Karpas-422 (cell line): ENCODE results near the gene CROCC2. TPM values are rescaled to one million over a fixed set of nuclear protein-coding genes. Genes with fewer than 3 reads are reported as not detected.

Source experiments
- DNase-seq: peaks from one replicate; pipeline ENCODE4 v3.0.0-alpha.2; 2015
- H2AFZ ChIP-seq: fragments of 200-600 bp; sonication (generic); 2 replicates; pipeline ENCODE4 v1.6.1; 2014; ENCODE audit warnings: antibody characterized with exemption, low read length, mixed read lengths
- H3K27ac ChIP-seq: fragments of 200-600 bp; sonication (generic); 2 replicates; pipeline ENCODE4 v1.5.1; 2014; ENCODE audit warnings: mild to moderate bottlenecking, low read length, moderate library complexity
- H3K27me3 ChIP-seq: fragments of 200-600 bp; sonication (generic); 2 replicates; pipeline ENCODE4 v1.6.1; 2014; ENCODE audit warnings: low read length, mixed read lengths
- H3K36me3 ChIP-seq: fragments of 200-600 bp; sonication (generic); 2 replicates; pipeline ENCODE4 v1.6.1; 2014; ENCODE audit warnings: low read length, mixed read lengths; ENCODE audit not compliant: insufficient read depth
- H3K4me1 ChIP-seq: fragments of 200-600 bp; sonication (generic); 2 replicates; pipeline ENCODE4 v1.6.1; 2014; ENCODE audit warnings: mild to moderate bottlenecking, low read length, mixed read lengths
- H3K4me2 ChIP-seq: fragments of 200-600 bp; sonication (generic); 2 replicates; pipeline ENCODE4 v1.6.1; 2014; ENCODE audit warnings: low read length, low read depth, mild to moderate bottlenecking; ENCODE audit not compliant: poor library complexity, severe bottlenecking
- H3K4me3 ChIP-seq: fragments of 200-600 bp; sonication (generic); 2 replicates; pipeline ENCODE4 v1.5.1; 2014; ENCODE audit warnings: mild to moderate bottlenecking, antibody characterized with exemption, low read length, mixed read lengths
- H3K79me2 ChIP-seq: fragments of 200-600 bp; sonication (generic); 2 replicates; pipeline ENCODE4 v1.6.1; 2014; ENCODE audit warnings: mild to moderate bottlenecking, low read length, mixed read lengths
- H3K9ac ChIP-seq: fragments of 200-600 bp; sonication (generic); 2 replicates; pipeline ENCODE4 v1.6.0; 2014; ENCODE audit warnings: low read length
- H3K9me2 ChIP-seq: fragments of 200-600 bp; sonication (generic), shearing (Covaris generic); replicated peaks from 2 replicates; pipeline ENCODE4 v1.6.0; 2014; ENCODE audit warnings: mild to moderate bottlenecking, low read length, moderate library complexity; ENCODE audit not compliant: insufficient read depth
- H3K9me3 ChIP-seq: fragments of 300-700, 200-600 bp; sonication (generic); 2 replicates; pipeline ENCODE4 v1.6.1; 2014; ENCODE audit warnings: low read length, mixed read lengths
- H4K20me1 ChIP-seq: fragments of 200-600 bp; sonication (generic); 2 replicates; pipeline ENCODE4 v1.6.1; 2014; ENCODE audit warnings: mild to moderate bottlenecking, antibody characterized with exemption, low read length, low read depth; ENCODE audit not compliant: insufficient read depth
- total RNA-seq: library from RNA; depleted of rRNA; stranded (reverse); fragments of >200 nt; shearing (Covaris generic); gene quantifications from 2 replicates; pipeline ENCODE4 v1.2.3, GENCODE V29; 2014; ENCODE audit warnings: low replicate concordance

The CROCC2 gene
- total RNA-seq, 1 experiment from 2014 or later: not detected

GRCh38 chr2:240879105-240879504, 27.0 kb upstream of the CROCC2 start:
- Histone ChIP-seq H4K20me1 (no peaks in the 10 kb centered on the region), H3K79me2 (no peaks in the 10 kb centered on the region), H3K4me3 (no peak overlapping the region), H3K9ac (no peak overlapping the region), H2AFZ (no peak overlapping the region), H3K9me3 (no peaks in the 10 kb centered on the region), H3K27me3 (no peaks in the 10 kb centered on the region), H3K27ac (no peak overlapping the region), H3K4me1 (no peaks in the 10 kb centered on the region), H3K36me3 (no peaks in the 10 kb centered on the region), H3K9me2 (no peaks in the 10 kb centered on the region), H3K4me2 (no peak overlapping the region)
- no peak for DNase-seq

- Histone ChIP-seq H3K4me3 (no peak overlapping the region), H3K79me2 (no peaks in the 10 kb centered on the region), H3K9me3 (no peaks in the 10 kb centered on the region), H3K9me2 (no peaks in the 10 kb centered on the region), H3K9ac (no peak overlapping the region), H3K4me1 (no peaks in the 10 kb centered on the region), H3K36me3 (no peaks in the 10 kb centered on the region), H4K20me1 (no peaks in the 10 kb centered on the region), H2AFZ (no peak overlapping the region), H3K4me2 (no peak overlapping the region), H3K27me3 (no peaks in the 10 kb centered on the region), H3K27ac (no peak overlapping the region)
- DNase-seq: no peak
These were observed 24.2 kb upstream of the CROCC2 start for GRCh38 chr2:240881913-240882312.

- Histone ChIP-seq H3K79me2 (no peaks in the 10 kb centered on the region), H2AFZ (no peak overlapping the region), H3K27ac (no peak overlapping the region), H3K9me2 (no peaks in the 10 kb centered on the region), H3K4me3 (no peak overlapping the region), H3K27me3 (no peaks in the 10 kb centered on the region), H3K9me3 (no peaks in the 10 kb centered on the region), H3K36me3 (no peaks in the 10 kb centered on the region), H3K9ac (no peak overlapping the region), H4K20me1 (no peaks in the 10 kb centered on the region), H3K4me2 (no peak overlapping the region), H3K4me1 (no peaks in the 10 kb centered on the region)
- DNase-seq: no peak
These were observed 21.9 kb upstream of the CROCC2 start for GRCh38 chr2:240884221-240884620.

DNA sequence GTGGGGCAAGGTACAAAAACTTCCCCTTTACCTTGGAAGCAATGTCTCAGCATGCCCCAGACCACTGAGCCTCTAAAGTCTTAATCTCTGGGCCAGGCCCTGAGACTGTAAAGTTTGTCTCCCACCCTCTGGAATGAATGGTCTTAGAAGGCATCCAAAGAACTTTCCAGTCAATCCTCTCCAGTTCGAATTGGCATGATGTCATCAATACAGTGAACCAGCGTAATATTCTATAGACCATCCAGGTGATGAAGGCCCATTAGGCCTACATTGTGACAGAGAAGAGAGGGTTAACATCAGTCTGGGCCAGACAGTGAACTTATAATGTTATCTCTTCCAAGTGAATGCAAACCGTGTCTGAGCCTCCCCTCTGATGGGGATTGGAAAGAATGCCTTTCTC, 21.4 kb upstream of the CROCC2 start:
- no peak overlapping the region for H3K4me3 ChIP-seq
- no peak overlapping the region for H3K27ac ChIP-seq
- DNase-seq: no peak
- no peak overlapping the region for H2AFZ ChIP-seq
- H3K9me2 ChIP-seq: no peaks in the 10 kb centered on the region
- H3K27me3 ChIP-seq: no peaks in the 10 kb centered on the region
- H3K4me2 ChIP-seq: no peak overlapping the region
- no peak overlapping the region for H3K9ac ChIP-seq
- no peaks in the 10 kb centered on the region for H3K9me3 ChIP-seq
- H4K20me1 ChIP-seq: no peaks in the 10 kb centered on the region
- no peaks in the 10 kb centered on the region for H3K36me3 ChIP-seq
- no peaks in the 10 kb centered on the region for H3K79me2 ChIP-seq
- H3K4me1 ChIP-seq: no peaks in the 10 kb centered on the region

- no peaks in the 10 kb centered on the region for H3K4me1 ChIP-seq
- no peak overlapping the region for H3K4me3 ChIP-seq
- no peaks in the 10 kb centered on the region for H4K20me1 ChIP-seq
- H3K9ac ChIP-seq: no peak overlapping the region
- no peaks in the 10 kb centered on the region for H3K9me2 ChIP-seq
- H3K4me2 ChIP-seq: no peak overlapping the region
- no peaks in the 10 kb centered on the region for H3K9me3 ChIP-seq
- no peaks in the 10 kb centered on the region for H3K79me2 ChIP-seq
- H3K27ac ChIP-seq: no peak overlapping the region
- H3K27me3 ChIP-seq: no peaks in the 10 kb centered on the region
- H3K36me3 ChIP-seq: no peaks in the 10 kb centered on the region
- no peak overlapping the region for H2AFZ ChIP-seq
- no peak for DNase-seq
These were observed 20.6 kb upstream of the CROCC2 start for GRCh38 chr2:240885566-240885965.

- no peak for DNase-seq
- Histone ChIP-seq H3K27me3 (no peaks in the 10 kb centered on the region), H3K4me2 (no peak overlapping the region), H3K27ac (no peak overlapping the region), H3K4me3 (no peak overlapping the region), H3K4me1 (no peaks in the 10 kb centered on the region), H3K9me3 (no peaks in the 10 kb centered on the region), H3K9me2 (no peaks in the 10 kb centered on the region), H3K79me2 (no peaks in the 10 kb centered on the region), H3K9ac (no peak overlapping the region), H4K20me1 (no peaks in the 10 kb centered on the region), H3K36me3 (no peaks in the 10 kb centered on the region), H2AFZ (no peak overlapping the region)
These were observed 20.0 kb upstream of the CROCC2 start for GRCh38 chr2:240886023-240886565.

- H3K9me2 ChIP-seq: no peaks in the 10 kb centered on the region
- no peaks in the 10 kb centered on the region for H3K79me2 ChIP-seq
- no peak overlapping the region for H2AFZ ChIP-seq
- no peak overlapping the region for H3K9ac ChIP-seq
- DNase-seq: no peak
- no peaks in the 10 kb centered on the region for H3K36me3 ChIP-seq
- H3K4me3 ChIP-seq: no peak overlapping the region
- H4K20me1 ChIP-seq: no peaks in the 10 kb centered on the region
- H3K27ac ChIP-seq: no peak overlapping the region
- H3K27me3 ChIP-seq: no peaks in the 10 kb centered on the region
- H3K9me3 ChIP-seq: no peaks in the 10 kb centered on the region
- H3K4me2 ChIP-seq: no peak overlapping the region
- no peaks in the 10 kb centered on the region for H3K4me1 ChIP-seq
These were observed 19.2 kb upstream of the CROCC2 start for GRCh38 chr2:240886678-240887609.

- Histone ChIP-seq H2AFZ (no peak overlapping the region), H3K4me2 (no peak overlapping the region), H3K27me3 (no peaks in the 10 kb centered on the region), H3K79me2 (no peaks in the 10 kb centered on the region), H3K9me2 (no peaks in the 10 kb centered on the region), H3K4me1 (no peaks in the 10 kb centered on the region), H3K27ac (no peak overlapping the region), H3K4me3 (no peak overlapping the region), H3K9me3 (no peaks in the 10 kb centered on the region), H3K36me3 (no peaks in the 10 kb centered on the region), H3K9ac (no peak overlapping the region), H4K20me1 (no peaks in the 10 kb centered on the region)
- DNase-seq: no peak
These were observed 18.5 kb upstream of the CROCC2 start for GRCh38 chr2:240887631-240888030.
